ENCODE results near the gene FBXO42.

- TF ChIP-seq CTCF (IDR thresholded peaks at IDR 0.05): no peak
- no peak for TF ChIP-seq CEBPB (IDR thresholded peaks at IDR 0.05)
- no peak for TF ChIP-seq BHLHE40 (IDR thresholded peaks at IDR 0.05; ENCODE audit: low read depth, low read length)
- TF ChIP-seq RAD21 (conservative IDR thresholded peaks at IDR 0.05 in 1 of 2, IDR thresholded peaks at IDR 0.05 in 1 of 2): no peak
- no peak for TF ChIP-seq ELK1 (IDR thresholded peaks at IDR 0.05; ENCODE audit: low read depth, low read length)
- TF ChIP-seq HDAC2 (IDR thresholded peaks at IDR 0.05): no peak
- TF ChIP-seq RFX5 (IDR thresholded peaks at IDR 0.05): no peak
Observed at GRCh38 chr1:16321176-16321867, 31.0 kb downstream of the FBXO42 start.
